GM12878 (cell line): ENCODE results near the gene TPSB2. TPM values are rescaled to one million over a fixed set of nuclear protein-coding genes. Genes with fewer than 3 reads are reported as not detected.

Experiments used
- ATAC-seq: fragments of 200-7000 bp; cut with Tn5 transposase; 3 replicates; pipeline ENCODE4 v1.9.1; 2020; ENCODE audit warnings: mild to moderate bottlenecking, moderate library complexity
- BruUV-seq: library from RNA; stranded (reverse); fragments of 400-500 nt; replicated peaks from 2 replicates; lab custom pipeline; 2021; lab: Mats Ljungman, UMichigan
- CTCF ChIA-PET: fragments of 300-600 bp; sonication (Branson Sonifier 250); formaldehyde crosslinking; extraction: SDS; loops from one replicate; lab custom pipeline; 2021; ENCODE audit warnings: inconsistent platforms; lab: Yijun Ruan, JAX
- POLR2A ChIA-PET: fragments of 350-600 bp; formaldehyde crosslinking; extraction: SDS; loops from one replicate; lab custom pipeline; 2021; ENCODE audit warnings: inconsistent platforms; lab: Charles Lee
- RAD21 ChIA-PET: fragments of 300-600 bp; sonication (Branson Sonifier 250); formaldehyde crosslinking; loops from one replicate; lab custom pipeline; 2023; ENCODE audit warnings: antibody characterized with exemption; ENCODE audit not compliant: unreplicated experiment; lab: Charles Lee
- SMC1A ChIA-PET: fragments of 300-600 bp; sonication (Branson Sonifier 250); formaldehyde crosslinking; loops from one replicate; lab custom pipeline; 2023; ENCODE audit not compliant: unreplicated experiment, uncharacterized antibody; lab: Charles Lee
- DNase-seq: peaks from one replicate; pipeline ENCODE4 v3.0.0-alpha.2; 2011; ENCODE audit warnings: low read depth, low spot score
- FAIRE-seq: peaks from 3 replicates; lab custom pipeline; 2011; peaks lifted over from hg19 to GRCh38; lab: Jason Lieb, UNC
- H2AFZ ChIP-seq: 2 replicates; pipeline ENCODE4 v1.6.0; 2011; ENCODE audit warnings: low read depth, low read length, control low read depth; ENCODE audit not compliant: control insufficient read depth
- H3K27ac ChIP-seq: 2 replicates; pipeline ENCODE4 v1.5.1; 2011; ENCODE audit warnings: control low read depth; ENCODE audit not compliant: control insufficient read depth, insufficient read depth
- H3K27me3 ChIP-seq, 2 experiments: replicated peaks in 1 of 2; 2 replicates each; pipeline versions ENCODE4 v1.6.0 to v1.6.1; 2011; ENCODE audit warnings: low read length in 1 of 2; ENCODE audit not compliant: control insufficient read depth in 2 of 2, insufficient read depth in 2 of 2
- H3K36me3 ChIP-seq, 2 experiments: 2 replicates each; pipeline ENCODE4 v1.5.1; 2011; ENCODE audit warnings: low read length in 1 of 2; ENCODE audit not compliant: control insufficient read depth in 2 of 2, insufficient read depth in 2 of 2
- H3K4me1 ChIP-seq: 2 replicates; pipeline ENCODE4 v1.6.1; 2011; ENCODE audit warnings: mild to moderate bottlenecking, low read length, moderate library complexity, mixed read lengths; ENCODE audit not compliant: control insufficient read depth, insufficient read depth
- H3K4me2 ChIP-seq: 2 replicates; pipeline ENCODE4 v1.6.0; 2011; ENCODE audit warnings: control low read depth; ENCODE audit not compliant: control insufficient read depth, insufficient read depth
- H3K4me3 ChIP-seq: fragments of 200-600 bp; sonication (generic); 2 replicates; pipeline ENCODE4 v1.5.1; 2016
- H3K79me2 ChIP-seq: 2 replicates; pipeline ENCODE4 v1.6.0; 2011; ENCODE audit warnings: low read length; ENCODE audit not compliant: control insufficient read depth, insufficient read depth
- H3K9ac ChIP-seq: 2 replicates; pipeline ENCODE4 v1.8.0; 2011; ENCODE audit warnings: low read length, control low read depth, mixed read lengths; ENCODE audit not compliant: control insufficient read depth, insufficient read depth
- H3K9me3 ChIP-seq: replicated peaks from 3 replicates; pipeline ENCODE4 v1.5.1; 2011; ENCODE audit warnings: mild to moderate bottlenecking, low read length; ENCODE audit not compliant: control insufficient read depth, insufficient read depth
- H4K20me1 ChIP-seq: 2 replicates; pipeline ENCODE4 v1.6.0; 2011; ENCODE audit not compliant: control insufficient read depth, insufficient read depth
- CHD4 ChIP-seq: fragments of 200-600 bp; sonication (generic); IDR thresholded peaks from 2 replicates; pipeline ENCODE4 v1.6.1; 2016; ENCODE audit warnings: mild to moderate bottlenecking
- POLR2AphosphoS2 ChIP-seq: IDR thresholded peaks from 2 replicates; pipeline ENCODE4 v1.6.1; 2011; ENCODE audit warnings: low read depth, mild to moderate bottlenecking, low read length, improper control_type of control experiment, moderate library complexity
- RBBP5 ChIP-seq: fragments of 200-600 bp; sonication (generic); conservative IDR thresholded peaks from 2 replicates; pipeline ENCODE4 v1.6.1; 2016
- STAT3 ChIP-seq: IDR thresholded peaks from 2 replicates; pipeline ENCODE4 v1.6.1; 2011; ENCODE audit warnings: low read depth, low read length, improper control_type of control experiment
- TAF1 ChIP-seq: IDR thresholded peaks from 2 replicates; pipeline ENCODE4 v1.6.1; 2011; ENCODE audit warnings: mild to moderate bottlenecking, low read depth, low read length, borderline replicate concordance
- ZNF622 ChIP-seq: fragments of 450-650 bp; IDR thresholded peaks from 2 replicates; pipeline ENCODE4 v1.6.1; 2017; ENCODE audit warnings: mild to moderate bottlenecking, inconsistent platforms
- WGBS: methylation state at CpG from one replicate; pipeline ENCODE4 v1.1.6; 2016; ENCODE audit warnings: low lambda C conversion rate; ENCODE audit not compliant: insufficient replicate concordance, insufficient coverage; ENCODE audit errors: missing lambda C conversion rate; 5-methylcytosine and 5-hydroxymethylcytosine counted together
- in situ Hi-C: fragments of 300-500 bp; cut with MboI; formaldehyde crosslinking; loops from 9 replicates; pipeline ENCODE4 v1.14.3; 2018; ENCODE audit warnings: mixed read lengths
- intact Hi-C: fragments of 100-400 bp; cut with micrococcal nuclease; formaldehyde crosslinking; loops from one replicate; pipeline ENCODE4 v1.14.2; 2022; ENCODE audit not compliant: unreplicated experiment
- polyA plus RNA-seq, 11 experiments: library from polyadenylated mRNA; depleted of rRNA in 4 of 11; unstranded in 6 of 11; stranded (reverse) in 5 of 11; fragments of >200 nt; fragmentation: Nextera tagmentation in 4 of 11; fragmentation: Illumina TruSeq in 1 of 11; extraction: Ambion mirVana in 4 of 11; extraction: Trizol in 1 of 11; gene quantifications; 1 replicate in 1 of 11; 2 replicates in 10 of 11; pipeline versions ENCODE4 v1.2.1 to v1.2.3, GENCODE V29; 2011 to 2016; ENCODE audit warnings: inconsistent platforms in 2 of 11, missing spikeins in 2 of 11, low read depth in 1 of 11
- total RNA-seq, 4 experiments: library from RNA; depleted of rRNA in 3 of 4; stranded (reverse); fragments of >200 nt in 3 of 4; fragmentation: Illumina TruSeq in 1 of 4; extraction: Trizol in 1 of 4; gene quantifications; 2 replicates each; pipeline versions ENCODE4 v1.2.1 to v1.2.3, GENCODE V29; 2013 to 2021
- TF ChIP-seq, protein P1 (sequence below): fragments of 450-650 bp; IDR thresholded peaks from 2 replicates; pipeline ENCODE4 v1.6.1; 2014; ENCODE audit warnings: mild to moderate bottlenecking

TPSB2 gene
- total and polyA plus RNA-seq, 10 of the 15 experiments (the other 5 are each of a cell fraction or from before 2014, with no cell fraction given) = not detected

DNA sequence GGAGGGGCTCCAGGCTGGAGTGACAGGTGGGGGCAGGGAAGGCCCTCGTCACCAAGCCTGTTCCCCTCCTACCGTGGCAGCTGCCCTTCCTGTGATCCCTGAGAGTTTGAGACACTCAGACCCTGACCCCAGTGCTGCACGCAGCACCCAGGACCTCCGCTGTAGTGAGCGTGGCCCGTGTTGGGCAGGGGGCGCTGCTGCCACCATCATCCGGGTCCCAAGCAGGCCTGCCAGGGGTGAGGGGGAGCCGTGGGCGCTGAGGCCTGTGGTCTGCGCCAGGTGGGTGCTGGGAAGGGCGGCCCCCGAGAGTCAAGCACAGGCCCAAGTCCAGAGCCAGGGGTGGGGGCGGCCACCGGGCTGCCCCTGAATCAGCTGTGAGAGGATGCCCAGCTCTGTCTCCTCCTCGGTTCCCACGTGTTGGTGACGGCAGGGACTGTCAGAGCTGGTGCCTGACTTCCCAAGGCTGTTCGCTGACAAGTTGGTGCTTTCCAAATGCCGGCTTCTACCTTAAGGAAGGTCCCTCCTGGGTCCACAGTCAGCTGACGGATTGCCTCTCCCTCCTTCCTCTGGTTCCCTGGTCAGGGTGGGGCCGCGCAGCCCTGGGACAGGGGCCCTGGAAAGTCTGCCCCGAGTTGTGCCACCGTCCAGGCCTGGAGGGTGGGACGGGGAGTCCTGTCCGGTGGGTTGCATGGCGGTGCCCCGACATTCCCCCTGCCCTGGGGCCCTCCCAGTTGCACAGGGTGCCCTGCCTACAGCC, 36.0 kb downstream of the TPSB2 start:
- FAIRE-seq = no peak
- Histone ChIP-seq H2AFZ (no peak overlapping the region), H3K4me1 (no peaks in the 10 kb centered on the region), H3K4me2 (no peak overlapping the region), H3K36me3 (no peaks in the 10 kb centered on the region), H3K79me2 (no peaks in the 10 kb centered on the region), H3K27ac (no peak overlapping the region), H3K9ac (no peak overlapping the region), H4K20me1 (no peaks in the 10 kb centered on the region), H3K4me3 (no peak overlapping the region), H3K27me3 (no peaks in the 10 kb centered on the region), H3K9me3 (no peaks in the 10 kb centered on the region)
- in situ Hi-C loops (no loop called here), intact Hi-C loops (no loop called here)
- no peak for ATAC-seq
- RAD21 ChIA-PET = interaction anchor here (0.6 kb wide), 1 partner anchor 223 kb away, joined by 3 read pairs; no protein-coding TSS in a partner anchor
- 45% methylated on average over 29 of the region's 29 CpGs for WGBS
- DNase-seq = no peak
- POLR2A ChIA-PET = no interaction called here
- SMC1A ChIA-PET = no interaction called here
- CTCF ChIA-PET = no interaction called here
- TF ChIP-seq POLR2AphosphoS2 (no peak), CHD4 (no peak), RBBP5 (no peak), STAT3 (no peak), ZNF622 (no peak), TAF1 (no peak)
- TF ChIP-seq, protein P1, sequence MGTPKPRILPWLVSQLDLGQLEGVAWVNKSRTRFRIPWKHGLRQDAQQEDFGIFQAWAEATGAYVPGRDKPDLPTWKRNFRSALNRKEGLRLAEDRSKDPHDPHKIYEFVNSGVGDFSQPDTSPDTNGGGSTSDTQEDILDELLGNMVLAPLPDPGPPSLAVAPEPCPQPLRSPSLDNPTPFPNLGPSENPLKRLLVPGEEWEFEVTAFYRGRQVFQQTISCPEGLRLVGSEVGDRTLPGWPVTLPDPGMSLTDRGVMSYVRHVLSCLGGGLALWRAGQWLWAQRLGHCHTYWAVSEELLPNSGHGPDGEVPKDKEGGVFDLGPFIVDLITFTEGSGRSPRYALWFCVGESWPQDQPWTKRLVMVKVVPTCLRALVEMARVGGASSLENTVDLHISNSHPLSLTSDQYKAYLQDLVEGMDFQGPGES = no peak
- no TSS peak for BruUV-seq
